HG02973 (cell line): ENCODE measurements around the gene TMOD3.

Experiments used
- ATAC-seq: cut with Tn5 transposase; IDR thresholded peaks from one replicate; pipeline ENCODE4 v1.9.1; 2021; ENCODE audit warnings: moderate library complexity; ENCODE audit not compliant: unreplicated experiment

The TMOD3 gene

GRCh38 chr15:51904421-51904820, 75.0 kb downstream of the TMOD3 start:
- ATAC-seq: no peak

- ATAC-seq: no peak
Observed at GRCh38 chr15:51904931-51905330, 75.5 kb downstream of the TMOD3 start.

GRCh38 chr15:51907136-51907862, 77.8 kb downstream of the TMOD3 start:
- ATAC-seq: no peak

- ATAC-seq: no peak
Observed at GRCh38 chr15:51908316-51908715, 78.9 kb downstream of the TMOD3 start.

GRCh38 chr15:51909584-51909983, 80.1 kb downstream of the TMOD3 start:
- no peak for ATAC-seq

GRCh38 chr15:51912528-51912927, 83.1 kb downstream of the TMOD3 start:
- ATAC-seq: no peak

- no peak for ATAC-seq
Observed at GRCh38 chr15:51917493-51917892, 88.0 kb downstream of the TMOD3 start.

GRCh38 chr15:51924156-51925068, 95.0 kb downstream of the TMOD3 start:
- no peak for ATAC-seq

- ATAC-seq: no peak
Observed at GRCh38 chr15:51926809-51927208, 97.4 kb downstream of the TMOD3 start.

GRCh38 chr15:51931016-51931415, 101.6 kb downstream of the TMOD3 start:
- ATAC-seq: no peak

GRCh38 chr15:51931638-51932037, 102.2 kb downstream of the TMOD3 start:
- ATAC-seq: no peak

GRCh38 chr15:51932161-51932560, 102.7 kb downstream of the TMOD3 start:
- no peak for ATAC-seq

- peak; percentile 93 for ATAC-seq
Observed at GRCh38 chr15:51935466-51936104, 106.1 kb downstream of the TMOD3 start.

GRCh38 chr15:51936105-51936478, 106.6 kb downstream of the TMOD3 start:
- ATAC-seq: no peak

- ATAC-seq: no peak
Observed at GRCh38 chr15:51938286-51938685, 108.8 kb downstream of the TMOD3 start.

GRCh38 chr15:51939216-51939615, 109.8 kb downstream of the TMOD3 start:
- no peak for ATAC-seq

- ATAC-seq: no peak
Observed at GRCh38 chr15:51947124-51947523, 117.7 kb downstream of the TMOD3 start.

- ATAC-seq: no peak
Observed at GRCh38 chr15:51952805-51953204, 123.4 kb downstream of the TMOD3 start.

- no peak for ATAC-seq
Observed at GRCh38 chr15:51955504-51955903, 126.1 kb downstream of the TMOD3 start.
